ENCODE measurements around the gene KIF17. TPM values are rescaled to one million over a fixed set of nuclear protein-coding genes. Genes with fewer than 3 reads are reported as not detected.

The KIF17 gene
- total RNA-seq, 1 donor from 2014 or later: 0.09 TPM

GRCh38 chr1:20626524-20626923 is 91.3 kb downstream of the KIF17 start:
- Mint-ChIP-seq H3K36me3 (ENCODE audit: low read depth) (no peaks in the 10 kb centered on the region), H3K4me3 (ENCODE audit: low read depth) (no peak overlapping the region), H3K27me3 (ENCODE audit: low read depth) (peaks cover 8% of the 10 kb centered on the region), H3K27ac (no peak overlapping the region), H3K4me1 (ENCODE audit: low read depth) (no peaks in the 10 kb centered on the region), H3K9me3 (no peaks in the 10 kb centered on the region)
- intact Hi-C loops (cut with micrococcal nuclease): no loop called here
- no peak for DNase-seq (ENCODE audit: low spot score)

GRCh38 chr1:20626098-20626427 is 91.7 kb downstream of the KIF17 start:
- Mint-ChIP-seq H3K9me3 (no peaks in the 10 kb centered on the region), H3K4me3 (ENCODE audit: low read depth) (no peak overlapping the region), H3K4me1 (ENCODE audit: low read depth) (no peaks in the 10 kb centered on the region), H3K27me3 (ENCODE audit: low read depth) (peaks cover 8% of the 10 kb centered on the region), H3K36me3 (ENCODE audit: low read depth) (no peaks in the 10 kb centered on the region), H3K27ac (no peak overlapping the region)
- no peak for DNase-seq (ENCODE audit: low spot score)
- intact Hi-C loops (cut with micrococcal nuclease): no loop called here

GRCh38 chr1:20625176-20626097 is 92.4 kb downstream of the KIF17 start:
- H3K27me3 Mint-ChIP-seq (ENCODE audit: low read depth): peaks cover 8% of the 10 kb centered on the region
- intact Hi-C loops (cut with micrococcal nuclease): no loop called here
- H3K36me3 Mint-ChIP-seq (ENCODE audit: low read depth): no peaks in the 10 kb centered on the region
- H3K27ac Mint-ChIP-seq: no peak overlapping the region
- DNase-seq (ENCODE audit: low spot score): no peak
- no peaks in the 10 kb centered on the region for H3K4me1 Mint-ChIP-seq (ENCODE audit: low read depth)
- no peak overlapping the region for H3K4me3 Mint-ChIP-seq (ENCODE audit: low read depth)
- no peaks in the 10 kb centered on the region for H3K9me3 Mint-ChIP-seq

- Mint-ChIP-seq H3K4me3 (ENCODE audit: low read depth) (no peak overlapping the region), H3K27ac (no peak overlapping the region), H3K27me3 (ENCODE audit: low read depth) (peaks cover 8% of the 10 kb centered on the region), H3K36me3 (ENCODE audit: low read depth) (no peaks in the 10 kb centered on the region), H3K9me3 (no peaks in the 10 kb centered on the region), H3K4me1 (ENCODE audit: low read depth) (no peaks in the 10 kb centered on the region)
- intact Hi-C loops (cut with micrococcal nuclease): no loop called here
- no peak for DNase-seq (ENCODE audit: low spot score)
Measured at GRCh38 chr1:20624709-20625108, 93.1 kb downstream of the KIF17 start.

GRCh38 chr1:20621012-20621411 is 96.8 kb downstream of the KIF17 start:
- H3K27me3 Mint-ChIP-seq (ENCODE audit: low read depth): peaks cover 8% of the 10 kb centered on the region
- no peak for DNase-seq (ENCODE audit: low spot score)
- no peak overlapping the region for H3K4me3 Mint-ChIP-seq (ENCODE audit: low read depth)
- H3K27ac Mint-ChIP-seq: no peak overlapping the region
- intact Hi-C loops (cut with micrococcal nuclease): no loop called here
- no peaks in the 10 kb centered on the region for H3K36me3 Mint-ChIP-seq (ENCODE audit: low read depth)
- H3K4me1 Mint-ChIP-seq (ENCODE audit: low read depth): no peaks in the 10 kb centered on the region
- H3K9me3 Mint-ChIP-seq: no peaks in the 10 kb centered on the region

- no peak overlapping the region for H3K27ac Mint-ChIP-seq
- H3K36me3 Mint-ChIP-seq (ENCODE audit: low read depth): no peaks in the 10 kb centered on the region
- no peaks in the 10 kb centered on the region for H3K9me3 Mint-ChIP-seq
- no peak overlapping the region for H3K4me3 Mint-ChIP-seq (ENCODE audit: low read depth)
- no peak for DNase-seq (ENCODE audit: low spot score)
- peaks cover 5% of the 10 kb centered on the region for H3K27me3 Mint-ChIP-seq (ENCODE audit: low read depth)
- intact Hi-C loops (cut with micrococcal nuclease): no loop called here
- H3K4me1 Mint-ChIP-seq (ENCODE audit: low read depth): no peaks in the 10 kb centered on the region
Measured at GRCh38 chr1:20619999-20620398, 97.8 kb downstream of the KIF17 start.

GRCh38 chr1:20618550-20618949 is 99.3 kb downstream of the KIF17 start:
- no peak overlapping the region for H3K4me3 Mint-ChIP-seq (ENCODE audit: low read depth)
- intact Hi-C loops (cut with micrococcal nuclease): no loop called here
- H3K4me1 Mint-ChIP-seq (ENCODE audit: low read depth): no peaks in the 10 kb centered on the region
- no peak overlapping the region for H3K27ac Mint-ChIP-seq
- H3K27me3 Mint-ChIP-seq (ENCODE audit: low read depth): peaks cover 4% of the 10 kb centered on the region
- no peak for DNase-seq (ENCODE audit: low spot score)
- no peaks in the 10 kb centered on the region for H3K9me3 Mint-ChIP-seq
- H3K36me3 Mint-ChIP-seq (ENCODE audit: low read depth): no peaks in the 10 kb centered on the region

GRCh38 chr1:20616847-20617487 is 100.8 kb downstream of the KIF17 start:
- H3K36me3 Mint-ChIP-seq (ENCODE audit: low read depth): no peaks in the 10 kb centered on the region
- H3K9me3 Mint-ChIP-seq: no peaks in the 10 kb centered on the region
- no peak for DNase-seq (ENCODE audit: low spot score)
- no peak overlapping the region for H3K4me3 Mint-ChIP-seq (ENCODE audit: low read depth)
- no peaks in the 10 kb centered on the region for H3K4me1 Mint-ChIP-seq (ENCODE audit: low read depth)
- peaks cover 4% of the 10 kb centered on the region for H3K27me3 Mint-ChIP-seq (ENCODE audit: low read depth)
- intact Hi-C loops (cut with micrococcal nuclease): no loop called here
- H3K27ac Mint-ChIP-seq: no peak overlapping the region

- Mint-ChIP-seq H3K4me3 (ENCODE audit: low read depth) (no peak overlapping the region), H3K9me3 (no peaks in the 10 kb centered on the region), H3K36me3 (ENCODE audit: low read depth) (no peaks in the 10 kb centered on the region), H3K27ac (no peak overlapping the region), H3K4me1 (ENCODE audit: low read depth) (no peaks in the 10 kb centered on the region), H3K27me3 (ENCODE audit: low read depth) (peaks cover 4% of the 10 kb centered on the region)
- intact Hi-C loops (cut with micrococcal nuclease): no loop called here
- no peak for DNase-seq (ENCODE audit: low spot score)
Measured at GRCh38 chr1:20615946-20616846, 101.6 kb downstream of the KIF17 start.

- H3K4me3 Mint-ChIP-seq (ENCODE audit: low read depth): no peak overlapping the region
- H3K9me3 Mint-ChIP-seq: no peaks in the 10 kb centered on the region
- no peaks in the 10 kb centered on the region for H3K36me3 Mint-ChIP-seq (ENCODE audit: low read depth)
- H3K27ac Mint-ChIP-seq: no peak overlapping the region
- H3K4me1 Mint-ChIP-seq (ENCODE audit: low read depth): no peaks in the 10 kb centered on the region
- DNase-seq (ENCODE audit: low spot score): no peak
- H3K27me3 Mint-ChIP-seq (ENCODE audit: low read depth): peaks cover 4% of the 10 kb centered on the region
- intact Hi-C loops (cut with micrococcal nuclease): no loop called here
Measured at GRCh38 chr1:20614131-20614579, 103.7 kb downstream of the KIF17 start.

Measured in activated T-helper 2 cell treated with anti-CD3 and anti-CD28 coated beads, Interferon-gamma antibody, Interleukin-2, Interleukin-4, amounts not matched to agents 10 μg/mL and 5 μg/mL and 100 μg/mL, durations not matched to agents 14 hours and 24 hours and 36 hours (primary cell).